Muscle layer of colon (tissue), 2 donors: ENCODE data around the gene C10orf62.
A peak's percentile ranks its signal among the peaks of the same experiment; 100 is the strongest.
"Not testable (repeated sequence)": the region's sequence is repeated elsewhere in the genome, so short reads cannot be mapped to it uniquely, and the experiment has no call there.

Experiments used
- H3K27ac ChIP-seq: one replicate; pipeline ENCODE4 v1.7.0; 2013; ENCODE audit warnings: low read depth, mild to moderate bottlenecking, low read length, moderate library complexity
- H3K27me3 ChIP-seq, 2 donors: one replicate each; pipeline ENCODE4 v1.7.0; 2013; ENCODE audit warnings: low read length in 2 of 2, mild to moderate bottlenecking in 2 of 2; ENCODE audit not compliant: insufficient read depth in 2 of 2, control insufficient read depth in 1 of 2
- H3K36me3 ChIP-seq: one replicate; pipeline ENCODE4 v1.7.0; 2013; ENCODE audit warnings: mild to moderate bottlenecking, low read length; ENCODE audit not compliant: insufficient read depth
- H3K4me1 ChIP-seq: one replicate; pipeline ENCODE4 v1.7.0; 2013; ENCODE audit warnings: mild to moderate bottlenecking, low read length; ENCODE audit not compliant: insufficient read depth
- H3K4me3 ChIP-seq, 2 donors: one replicate each; pipeline ENCODE4 v1.7.0; 2013; ENCODE audit warnings: low read length in 2 of 2, low read depth in 1 of 2, mild to moderate bottlenecking in 1 of 2, moderate library complexity in 1 of 2
- H3K9ac ChIP-seq: one replicate; pipeline ENCODE4 v1.7.0; 2013; ENCODE audit warnings: low read length
- H3K9me3 ChIP-seq: one replicate; pipeline ENCODE4 v1.7.0; 2013; ENCODE audit warnings: mild to moderate bottlenecking, low read length
- donor health status: abdominal sarcoma.
- donor health status: Adenocarcinoma of cecum.

The C10orf62 gene

GRCh38 chr10:97550336-97551149, 39.0 kb upstream of the C10orf62 start:
- H3K36me3 ChIP-seq: no peaks in the 10 kb centered on the region
- no peak overlapping the region for H3K9ac ChIP-seq
- no peaks in the 10 kb centered on the region for H3K9me3 ChIP-seq
- H3K4me3 ChIP-seq: no peak overlapping the region
- H3K27me3 ChIP-seq: no peaks in the 10 kb centered on the region
- peaks cover 19% of the 10 kb centered on the region for H3K4me1 ChIP-seq
- H3K27ac ChIP-seq: peak overlapping the region; percentile 3

GRCh38 chr10:97551271-97551670, 38.2 kb upstream of the C10orf62 start:
- no peaks in the 10 kb centered on the region for H3K36me3 ChIP-seq
- peak overlapping the region; percentile 3 for H3K27ac ChIP-seq
- H3K27me3 ChIP-seq: no peaks in the 10 kb centered on the region
- H3K4me1 ChIP-seq: peaks cover 19% of the 10 kb centered on the region
- H3K9ac ChIP-seq: no peak overlapping the region
- no peaks in the 10 kb centered on the region for H3K9me3 ChIP-seq
- H3K4me3 ChIP-seq: no peak overlapping the region

- Histone ChIP-seq H3K27ac (no peak overlapping the region), H3K36me3 (no peaks in the 10 kb centered on the region)
Observed at GRCh38 chr10:97553575-97554031, 35.9 kb upstream of the C10orf62 start.

GRCh38 chr10:97554336-97554735, 35.2 kb upstream of the C10orf62 start:
- not testable (repeated sequence) for H3K27me3 ChIP-seq, H3K9ac ChIP-seq, H3K27ac ChIP-seq, H3K36me3 ChIP-seq, H3K9me3 ChIP-seq, H3K4me3 ChIP-seq
- H3K4me1 ChIP-seq: peaks cover 19% of the 10 kb centered on the region

More at GRCh38 chr10:97553575-97554031, 35.9 kb upstream of the C10orf62 start:
- Histone ChIP-seq H3K9ac (no peak overlapping the region), H3K4me1 (peaks cover 19% of the 10 kb centered on the region), H3K9me3 (no peaks in the 10 kb centered on the region), H3K4me3 (no peak overlapping the region), H3K27me3 (no peaks in the 10 kb centered on the region)

- H3K9ac ChIP-seq, H3K27ac ChIP-seq, H3K4me1 ChIP-seq, H3K36me3 ChIP-seq, H3K9me3 ChIP-seq, H3K4me3 ChIP-seq, H3K27me3 ChIP-seq: not testable (repeated sequence)
Observed at GRCh38 chr10:97555541-97555940, 34.0 kb upstream of the C10orf62 start.

- H3K27me3 ChIP-seq, H3K27ac ChIP-seq, H3K9me3 ChIP-seq, H3K36me3 ChIP-seq, H3K4me1 ChIP-seq, H3K4me3 ChIP-seq, H3K9ac ChIP-seq: not testable (repeated sequence)
Observed at GRCh38 chr10:97560731-97561381, 28.7 kb upstream of the C10orf62 start.

GRCh38 chr10:97561386-97562077, 28.0 kb upstream of the C10orf62 start:
- not testable (repeated sequence) for H3K9ac ChIP-seq, H3K9me3 ChIP-seq, H3K27me3 ChIP-seq, H3K27ac ChIP-seq, H3K36me3 ChIP-seq, H3K4me3 ChIP-seq, H3K4me1 ChIP-seq

GRCh38 chr10:97562329-97562728, 27.2 kb upstream of the C10orf62 start:
- H3K9me3 ChIP-seq, H3K27me3 ChIP-seq, H3K27ac ChIP-seq, H3K4me3 ChIP-seq, H3K4me1 ChIP-seq, H3K36me3 ChIP-seq, H3K9ac ChIP-seq: not testable (repeated sequence)

GRCh38 chr10:97563337-97563736, 26.2 kb upstream of the C10orf62 start:
- Histone ChIP-seq H3K27ac (no peak overlapping the region), H3K27me3 (no peaks in the 10 kb centered on the region), H3K4me1 (no peaks in the 10 kb centered on the region), H3K9ac (no peak overlapping the region), H3K36me3 (no peaks in the 10 kb centered on the region), H3K4me3 (no peak overlapping the region), H3K9me3 (no peaks in the 10 kb centered on the region)

GRCh38 chr10:97564776-97565175, 24.7 kb upstream of the C10orf62 start:
- Histone ChIP-seq H3K36me3 (peaks cover 6% of the 10 kb centered on the region), H3K4me3 (no peak overlapping the region), H3K4me1 (no peaks in the 10 kb centered on the region)

GRCh38 chr10:97566336-97566996, 23.1 kb upstream of the C10orf62 start:
- H3K36me3 ChIP-seq: peaks cover 6% of the 10 kb centered on the region
- no peak overlapping the region for H3K9ac ChIP-seq
- H3K27ac ChIP-seq: no peak overlapping the region
- H3K27me3 ChIP-seq: no peaks in the 10 kb centered on the region
- no peaks in the 10 kb centered on the region for H3K9me3 ChIP-seq
- H3K4me1 ChIP-seq: no peaks in the 10 kb centered on the region
- no peak overlapping the region for H3K4me3 ChIP-seq

More at GRCh38 chr10:97564776-97565175, 24.7 kb upstream of the C10orf62 start:
- Histone ChIP-seq H3K9ac (no peak overlapping the region), H3K27me3 (no peaks in the 10 kb centered on the region), H3K9me3 (no peaks in the 10 kb centered on the region), H3K27ac (no peak overlapping the region)
